ENCODE data around the gene SDF2. TPM values are rescaled to one million over a fixed set of nuclear protein-coding genes. Genes with fewer than 3 reads are reported as not detected.

SDF2 gene
- total RNA-seq, 6 experiments from 2014 or later = 24.6 to 31.8 (median 26.4) TPM

- no peak overlapping the region for H3K4me3 ChIP-seq
Observed at GRCh38 chr17:28635506-28635905, 26.2 kb downstream of the SDF2 start.

GRCh38 chr17:28634206-28634865 lies 27.4 kb downstream of the SDF2 start:
- Histone ChIP-seq H3K36me3 (peaks cover 8 to 91% (median 70%) of the 10 kb centered on the region in 4 donors), H3K27ac (no peak overlapping the region), H3K27me3 (no peaks in the 10 kb centered on the region), H3K4me1 (no peaks in the 10 kb centered on the region), H3K9me3 (no peaks in the 10 kb centered on the region), H3K4me3 (no peak overlapping the region)
- WGBS (ENCODE audit: insufficient coverage, low coverage, low lambda C conversion rate, missing lambda C conversion rate) = 85% methylated on average over 7 of the region's 14 CpGs
- no peak for TF ChIP-seq CTCF (IDR thresholded peaks at IDR 0.05)
- no peak for TF ChIP-seq POLR2A (IDR thresholded peaks at IDR 0.05)
- intact Hi-C loops (cut with DNase I) = no loop called here
- DNase-seq (no peak), ATAC-seq (no peak)

More at GRCh38 chr17:28635506-28635905, 26.2 kb downstream of the SDF2 start:
- intact Hi-C loops (cut with DNase I) = no loop called here
- peaks cover 8 to 96% (median 74%) of the 10 kb centered on the region in 4 donors for H3K36me3 ChIP-seq
- DNase-seq = no peak
- no peak for TF ChIP-seq CTCF (IDR thresholded peaks at IDR 0.05)
- TF ChIP-seq POLR2A (IDR thresholded peaks at IDR 0.05) = no peak
- H3K27me3 ChIP-seq = no peaks in the 10 kb centered on the region
- no peaks in the 10 kb centered on the region for H3K4me1 ChIP-seq
- no CpG with 5 or more reads among the region's 1 CpG for WGBS (ENCODE audit: insufficient coverage, low coverage, low lambda C conversion rate, missing lambda C conversion rate)
- H3K9me3 ChIP-seq = no peaks in the 10 kb centered on the region
- ATAC-seq = no peak
- H3K27ac ChIP-seq = no peak overlapping the region

GRCh38 chr17:28626818-28627217 lies 34.9 kb downstream of the SDF2 start:
- TF ChIP-seq CTCF (IDR thresholded peaks at IDR 0.05) (no peak), POLR2A (IDR thresholded peaks at IDR 0.05) (no peak)
- H3K4me3 ChIP-seq = no peak overlapping the region
- DNase-seq (no peak), ATAC-seq (peak; percentile 38 to 67 (median 56))
- H3K27me3 ChIP-seq = no peaks in the 10 kb centered on the region
- H3K9me3 ChIP-seq = no peaks in the 10 kb centered on the region
- H3K4me1 ChIP-seq = peaks cover 0 to 55% (median 21%) of the 10 kb centered on the region in 4 donors
- H3K36me3 ChIP-seq = peaks cover 5 to 32% (median 16%) of the 10 kb centered on the region in 4 donors
- H3K27ac ChIP-seq = peak overlapping the region in 1 of 3 donors; percentile 54
- intact Hi-C loops (cut with DNase I) = no loop called here
- WGBS (ENCODE audit: insufficient coverage, low coverage, low lambda C conversion rate, missing lambda C conversion rate) = 32% methylated on average over 4 of the region's 4 CpGs

- 54% methylated on average over 2 of the region's 2 CpGs for WGBS (ENCODE audit: insufficient coverage, low coverage, low lambda C conversion rate, missing lambda C conversion rate)
- TF ChIP-seq CTCF (IDR thresholded peaks at IDR 0.05) (no peak), POLR2A (IDR thresholded peaks at IDR 0.05) (no peak)
- Histone ChIP-seq H3K4me3 (no peak overlapping the region), H3K27me3 (no peaks in the 10 kb centered on the region), H3K27ac (peak overlapping the region; percentile 54 to 61 (median 60)), H3K9me3 (no peaks in the 10 kb centered on the region), H3K36me3 (peaks cover 9 to 35% (median 13%) of the 10 kb centered on the region in 4 donors), H3K4me1 (peaks cover 0 to 70% (median 28%) of the 10 kb centered on the region in 4 donors)
- ATAC-seq = peak; percentile 43 to 56 (median 48)
- no peak for DNase-seq
- intact Hi-C loops (cut with DNase I) = no loop called here
Observed at GRCh38 chr17:28624148-28624547, 37.6 kb downstream of the SDF2 start.

Measured in right lobe of liver (tissue), 6 donors.